Measurements from ENCODE around the gene IL1B. TPM values are rescaled to one million over a fixed set of nuclear protein-coding genes. Genes with fewer than 3 reads are reported as not detected.
A peak's percentile ranks its signal among the peaks of the same experiment; 100 is the strongest.

IL1B gene
- total and polyA plus RNA-seq, 4 experiments from 2014 or later, result 0.81 to 1.3 TPM; not detected in 2

DNA sequence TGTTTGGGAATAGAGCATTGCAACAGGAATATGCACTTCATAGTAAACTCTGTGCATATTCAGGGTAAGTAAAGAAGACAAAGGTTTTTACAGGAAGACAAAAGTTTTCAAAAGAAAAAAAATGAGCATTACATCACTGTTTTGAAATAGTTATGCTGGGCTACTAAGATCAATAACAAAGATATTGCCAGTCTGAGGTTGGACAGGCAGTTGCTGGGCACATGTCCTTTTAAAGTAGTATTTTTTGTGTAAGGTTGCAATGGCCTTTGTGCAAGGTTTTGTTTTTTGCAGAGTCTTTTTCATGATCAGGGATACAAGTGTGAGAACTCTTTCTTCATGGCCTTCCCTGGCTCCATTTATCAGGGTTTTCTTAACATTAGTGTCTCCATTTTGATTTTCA lies 16.2 kb downstream of the IL1B start:
- intact Hi-C loops (cut with micrococcal nuclease), result no loop called here
- H3K27me3 Mint-ChIP-seq, result no peaks in the 10 kb centered on the region
- Histone ChIP-seq H3K36me3 (ENCODE audit: insufficient read depth, low read length) (no peaks in the 10 kb centered on the region), H3K9me3 (ENCODE audit: control insufficient read depth in 1 of 2, low read length in 2 of 2) (no peaks in the 10 kb centered on the region), H3K4me1 (ENCODE audit: insufficient read depth, low read length) (peaks cover 3% of the 10 kb centered on the region), H3K27ac (ENCODE audit: low read depth, low read length) (no peak overlapping the region), H3K4me3 (ENCODE audit: low read length in 2 of 2) (no peak overlapping the region), H3K27me3 (ENCODE audit: insufficient read depth, low read length) (no peaks in the 10 kb centered on the region)
- H3K4me3 Mint-ChIP-seq, result no peak overlapping the region
- H3K36me3 Mint-ChIP-seq, result no peaks in the 10 kb centered on the region
- CTCF ChIA-PET (ENCODE audit: partially characterized antibody), result no interaction called here
- H3K27ac Mint-ChIP-seq, result no peak overlapping the region
- POLR2A ChIA-PET (ENCODE audit: partially characterized antibody), result no interaction called here
- peaks cover 3 to 18% (median 12%) of the 10 kb centered on the region in 4 donors for H3K4me1 Mint-ChIP-seq
- H3K9me3 Mint-ChIP-seq, result no peaks in the 10 kb centered on the region
- DNase-seq, result no peak

DNA sequence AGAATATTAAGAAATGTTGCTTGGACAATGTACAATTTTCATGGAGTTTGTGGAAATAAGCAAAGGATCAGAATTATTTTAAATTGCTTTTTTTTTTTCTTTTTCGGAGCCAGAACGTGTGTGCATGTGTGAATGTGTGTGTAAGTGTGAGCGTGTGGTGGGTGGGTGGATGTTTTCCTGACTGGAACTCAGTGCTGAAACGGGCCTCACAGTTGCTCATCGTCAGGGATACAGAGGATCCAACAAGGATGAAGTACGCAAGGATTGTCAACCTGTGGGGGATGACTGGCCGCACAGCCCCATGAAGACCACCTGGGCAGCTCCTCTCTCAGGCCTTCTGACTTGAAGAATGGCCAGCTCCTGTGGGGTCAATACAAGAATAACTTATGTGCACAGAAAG lies 17.5 kb downstream of the IL1B start:
- no peak overlapping the region for H3K27ac Mint-ChIP-seq
- Histone ChIP-seq H3K4me1 (ENCODE audit: insufficient read depth, low read length) (peaks cover 3% of the 10 kb centered on the region), H3K9me3 (ENCODE audit: control insufficient read depth in 1 of 2, low read length in 2 of 2) (no peaks in the 10 kb centered on the region), H3K4me3 (ENCODE audit: low read length in 2 of 2) (no peak overlapping the region), H3K27me3 (ENCODE audit: insufficient read depth, low read length) (no peaks in the 10 kb centered on the region), H3K36me3 (ENCODE audit: insufficient read depth, low read length) (no peaks in the 10 kb centered on the region), H3K27ac (ENCODE audit: low read depth, low read length) (no peak overlapping the region)
- H3K27me3 Mint-ChIP-seq, result no peaks in the 10 kb centered on the region
- H3K4me3 Mint-ChIP-seq, result no peak overlapping the region
- intact Hi-C loops (cut with micrococcal nuclease), result no loop called here
- CTCF ChIA-PET (ENCODE audit: partially characterized antibody), result interaction anchor here (0.6 to 1.8 kb wide), 3 partner anchors 10 to 66 kb away, joined by 3 to 7 read pairs (median 3); no protein-coding TSS in a partner anchor
- no peak for DNase-seq
- POLR2A ChIA-PET (ENCODE audit: partially characterized antibody), result no interaction called here
- H3K4me1 Mint-ChIP-seq, result peaks cover 3 to 18% (median 12%) of the 10 kb centered on the region in 4 donors
- no peaks in the 10 kb centered on the region for H3K36me3 Mint-ChIP-seq
- H3K9me3 Mint-ChIP-seq, result no peaks in the 10 kb centered on the region

DNA sequence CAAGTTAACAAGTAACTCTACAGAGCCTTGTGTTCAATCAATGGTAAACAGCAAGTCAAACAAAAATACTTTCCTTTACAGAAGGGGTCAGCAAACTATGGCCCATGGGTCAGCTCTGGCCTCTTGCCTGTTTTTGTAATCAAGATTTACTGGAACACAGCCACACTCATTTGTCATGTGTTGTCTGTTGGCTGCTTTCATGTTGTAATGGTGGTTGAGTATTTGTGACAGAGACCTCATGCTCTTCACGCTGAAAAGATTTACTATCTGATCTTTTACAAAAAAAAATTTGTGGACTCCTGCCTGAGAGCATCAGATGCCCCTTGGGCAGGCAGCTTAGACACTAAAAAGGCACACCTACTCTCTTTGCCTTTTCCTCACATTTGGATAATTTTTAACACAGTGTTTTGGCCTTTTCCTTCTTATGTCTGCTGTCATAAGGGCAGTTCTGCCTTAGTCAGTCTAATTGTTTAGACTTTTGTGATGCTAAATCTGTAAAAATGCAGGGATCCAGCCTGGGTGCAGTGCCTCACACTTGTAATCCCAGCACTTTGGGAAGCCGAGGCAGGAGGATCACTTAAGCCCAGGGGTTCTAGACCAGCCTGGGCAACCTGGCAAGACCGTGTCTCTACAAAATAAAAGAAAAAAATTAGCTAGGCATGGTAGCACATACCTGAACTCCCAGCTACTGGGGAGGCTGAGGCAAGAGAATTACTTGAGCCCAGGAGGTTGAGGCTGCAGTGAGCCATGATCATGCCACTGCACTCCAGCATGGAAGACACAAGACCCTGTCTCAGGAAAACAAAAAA lies 18.3 kb downstream of the IL1B start:
- H3K36me3 Mint-ChIP-seq, result no peaks in the 10 kb centered on the region
- H3K27ac ChIP-seq (ENCODE audit: low read depth, low read length), result no peak overlapping the region
- H3K4me1 Mint-ChIP-seq, result peaks cover 3 to 18% (median 12%) of the 10 kb centered on the region in 4 donors
- H3K4me1 ChIP-seq (ENCODE audit: insufficient read depth, low read length), result peaks cover 3% of the 10 kb centered on the region
- no peaks in the 10 kb centered on the region for H3K9me3 ChIP-seq (ENCODE audit: control insufficient read depth in 1 of 2, low read length in 2 of 2)
- H3K9me3 Mint-ChIP-seq, result no peaks in the 10 kb centered on the region
- intact Hi-C loops (cut with micrococcal nuclease), result no loop called here
- no peak overlapping the region for H3K4me3 Mint-ChIP-seq
- no peaks in the 10 kb centered on the region for H3K27me3 ChIP-seq (ENCODE audit: insufficient read depth, low read length)
- POLR2A ChIA-PET (ENCODE audit: partially characterized antibody), result no interaction called here
- CTCF ChIA-PET (ENCODE audit: partially characterized antibody), result interaction anchor here (1.8 kb wide), 1 partner anchor 67 kb away, joined by 7 read pairs; no protein-coding TSS in a partner anchor
- DNase-seq, result no peak
- no peak overlapping the region for H3K27ac Mint-ChIP-seq
- no peaks in the 10 kb centered on the region for H3K27me3 Mint-ChIP-seq
- H3K4me3 ChIP-seq (ENCODE audit: low read length in 2 of 2), result no peak overlapping the region
- H3K36me3 ChIP-seq (ENCODE audit: insufficient read depth, low read length), result no peaks in the 10 kb centered on the region

DNA sequence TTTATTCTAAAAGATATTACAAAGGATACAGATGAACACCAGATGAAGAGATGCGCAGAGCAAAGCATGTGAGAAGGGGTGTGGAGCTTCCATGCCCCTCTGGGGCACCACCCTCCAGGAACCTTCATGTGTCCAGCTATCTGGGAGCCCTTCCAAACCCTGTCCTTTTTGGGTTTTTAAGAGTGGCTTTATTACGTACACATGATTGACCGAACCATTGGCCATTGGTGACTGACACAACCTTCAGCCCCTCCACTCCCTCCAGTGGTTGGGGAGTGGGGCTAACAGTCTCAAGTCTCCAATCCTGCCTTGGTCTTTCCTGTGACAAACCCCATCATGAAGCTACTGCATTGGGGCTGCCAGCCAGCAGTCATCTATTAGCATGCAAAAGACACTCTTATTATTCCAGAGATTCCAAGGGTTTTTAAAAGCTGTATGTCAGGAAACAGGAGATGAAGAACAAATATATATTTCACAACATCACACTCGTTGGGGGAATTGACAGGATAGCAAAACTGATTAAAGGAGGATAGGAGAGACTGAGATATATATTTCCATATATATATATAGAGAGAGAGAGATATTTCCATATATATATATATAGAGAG lies 19.4 kb downstream of the IL1B start:
- peaks cover 5 to 24% (median 13%) of the 10 kb centered on the region in 4 donors for H3K4me1 Mint-ChIP-seq
- no peak for DNase-seq
- Histone ChIP-seq H3K4me1 (ENCODE audit: insufficient read depth, low read length) (peaks cover 13% of the 10 kb centered on the region), H3K27me3 (ENCODE audit: insufficient read depth, low read length) (no peaks in the 10 kb centered on the region), H3K4me3 (ENCODE audit: low read length in 2 of 2) (no peak overlapping the region), H3K36me3 (ENCODE audit: insufficient read depth, low read length) (no peaks in the 10 kb centered on the region), H3K9me3 (ENCODE audit: control insufficient read depth in 1 of 2, low read length in 2 of 2) (no peaks in the 10 kb centered on the region), H3K27ac (ENCODE audit: low read depth, low read length) (no peak overlapping the region)
- no peaks in the 10 kb centered on the region for H3K36me3 Mint-ChIP-seq
- H3K4me3 Mint-ChIP-seq, result no peak overlapping the region
- H3K9me3 Mint-ChIP-seq, result no peaks in the 10 kb centered on the region
- no peak overlapping the region for H3K27ac Mint-ChIP-seq
- no peaks in the 10 kb centered on the region for H3K27me3 Mint-ChIP-seq
- ChIA-PET POLR2A (ENCODE audit: partially characterized antibody) (no interaction called here), CTCF (ENCODE audit: partially characterized antibody) (no interaction called here)
- intact Hi-C loops (cut with micrococcal nuclease), result no loop called here

DNA sequence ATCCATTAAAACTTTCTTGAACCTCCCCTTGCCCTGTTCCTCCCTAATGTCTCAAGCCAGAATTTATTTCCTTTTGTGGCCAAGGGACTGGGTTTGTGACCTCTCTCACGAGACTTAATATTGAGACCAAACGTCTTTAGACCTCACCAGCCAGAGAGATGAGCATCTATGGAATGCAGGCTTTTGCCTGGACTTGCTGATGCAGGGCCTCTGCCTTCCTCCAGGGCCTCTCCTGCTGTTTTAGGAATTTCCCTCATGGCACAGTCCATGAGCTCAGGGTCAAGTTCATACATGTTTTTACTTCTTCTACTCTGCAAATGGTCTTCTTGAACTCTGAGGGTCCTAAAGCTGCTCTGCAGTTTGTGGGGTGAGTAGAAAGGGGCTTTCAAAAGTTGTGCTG lies 22.3 kb downstream of the IL1B start:
- Histone ChIP-seq H3K36me3 (ENCODE audit: insufficient read depth, low read length) (no peaks in the 10 kb centered on the region), H3K27me3 (ENCODE audit: insufficient read depth, low read length) (no peaks in the 10 kb centered on the region), H3K4me1 (ENCODE audit: insufficient read depth, low read length) (peaks cover 18% of the 10 kb centered on the region), H3K9me3 (ENCODE audit: control insufficient read depth in 1 of 2, low read length in 2 of 2) (no peaks in the 10 kb centered on the region), H3K4me3 (ENCODE audit: low read length in 2 of 2) (no peak overlapping the region), H3K27ac (ENCODE audit: low read depth, low read length) (no peak overlapping the region)
- DNase-seq, result no peak
- no peaks in the 10 kb centered on the region for H3K36me3 Mint-ChIP-seq
- peaks cover 11 to 25% (median 17%) of the 10 kb centered on the region in 4 donors for H3K4me1 Mint-ChIP-seq
- peak overlapping the region in 1 of 7 donors; percentile 11 for H3K27ac Mint-ChIP-seq
- peaks cover 0 to 4% (median 1%) of the 10 kb centered on the region in 8 donors for H3K9me3 Mint-ChIP-seq
- H3K4me3 Mint-ChIP-seq, result no peak overlapping the region
- no peaks in the 10 kb centered on the region for H3K27me3 Mint-ChIP-seq
- ChIA-PET CTCF (ENCODE audit: partially characterized antibody) (no interaction called here), POLR2A (ENCODE audit: partially characterized antibody) (no interaction called here)
- intact Hi-C loops (cut with micrococcal nuclease), result no loop called here

DNA sequence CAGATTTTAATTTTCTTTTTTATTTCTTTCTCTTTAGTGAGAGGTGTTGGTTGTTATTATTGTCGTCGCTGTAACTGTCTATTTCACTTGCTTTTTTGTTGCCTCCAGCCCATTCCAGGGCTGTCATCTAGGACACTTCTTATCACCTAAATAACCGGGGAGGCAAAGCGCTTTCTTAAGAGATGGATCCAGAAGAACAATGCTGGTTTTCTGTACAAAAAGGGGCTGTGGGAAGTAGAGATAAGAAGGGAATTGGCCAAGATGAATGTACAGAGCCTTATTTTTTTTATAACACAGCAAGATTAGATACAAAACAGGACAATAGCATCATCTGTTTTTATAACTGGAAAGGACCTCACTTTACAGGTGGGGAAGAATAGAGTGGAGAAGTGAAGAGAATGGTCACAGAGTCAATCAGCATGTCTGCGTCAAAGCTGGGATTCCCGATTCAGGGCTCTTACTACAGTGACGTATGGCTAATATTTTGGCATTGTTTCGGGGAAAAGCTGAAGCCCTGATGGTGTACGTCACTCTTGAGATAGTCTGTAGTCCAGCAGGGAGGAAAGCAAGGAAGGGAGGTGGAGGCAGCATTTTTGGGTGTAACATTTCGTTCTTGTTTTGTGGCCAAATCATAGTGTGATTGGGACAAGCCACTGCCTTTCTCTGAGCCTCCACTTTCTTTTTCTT lies 23.2 kb downstream of the IL1B start:
- H3K4me1 ChIP-seq (ENCODE audit: insufficient read depth, low read length), result peaks cover 18% of the 10 kb centered on the region
- H3K4me3 ChIP-seq (ENCODE audit: low read length in 2 of 2), result no peak overlapping the region
- ChIA-PET POLR2A (ENCODE audit: partially characterized antibody) (no interaction called here), CTCF (ENCODE audit: partially characterized antibody) (interaction anchor here (0.6 kb wide), 1 partner anchor 63 kb away, joined by 3 read pairs; no protein-coding TSS in a partner anchor)
- H3K36me3 Mint-ChIP-seq, result no peaks in the 10 kb centered on the region
- no peak overlapping the region for H3K27ac ChIP-seq (ENCODE audit: low read depth, low read length)
- H3K27me3 Mint-ChIP-seq, result no peaks in the 10 kb centered on the region
- no peak overlapping the region for H3K4me3 Mint-ChIP-seq
- intact Hi-C loops (cut with micrococcal nuclease), result no loop called here
- no peaks in the 10 kb centered on the region for H3K27me3 ChIP-seq (ENCODE audit: insufficient read depth, low read length)
- H3K27ac Mint-ChIP-seq, result no peak overlapping the region
- no peaks in the 10 kb centered on the region for H3K36me3 ChIP-seq (ENCODE audit: insufficient read depth, low read length)
- H3K9me3 ChIP-seq (ENCODE audit: control insufficient read depth in 1 of 2, low read length in 2 of 2), result no peaks in the 10 kb centered on the region
- peaks cover 0 to 9% (median 3%) of the 10 kb centered on the region in 8 donors for H3K9me3 Mint-ChIP-seq
- DNase-seq, result no peak
- H3K4me1 Mint-ChIP-seq, result peaks cover 11 to 25% (median 17%) of the 10 kb centered on the region in 4 donors
